Measurements from ENCODE around the gene CPNE5.
"Not testable (repeated sequence)": the region's sequence is repeated elsewhere in the genome, so short reads cannot be mapped to it uniquely, and the experiment has no call there.

The CPNE5 gene

DNA sequence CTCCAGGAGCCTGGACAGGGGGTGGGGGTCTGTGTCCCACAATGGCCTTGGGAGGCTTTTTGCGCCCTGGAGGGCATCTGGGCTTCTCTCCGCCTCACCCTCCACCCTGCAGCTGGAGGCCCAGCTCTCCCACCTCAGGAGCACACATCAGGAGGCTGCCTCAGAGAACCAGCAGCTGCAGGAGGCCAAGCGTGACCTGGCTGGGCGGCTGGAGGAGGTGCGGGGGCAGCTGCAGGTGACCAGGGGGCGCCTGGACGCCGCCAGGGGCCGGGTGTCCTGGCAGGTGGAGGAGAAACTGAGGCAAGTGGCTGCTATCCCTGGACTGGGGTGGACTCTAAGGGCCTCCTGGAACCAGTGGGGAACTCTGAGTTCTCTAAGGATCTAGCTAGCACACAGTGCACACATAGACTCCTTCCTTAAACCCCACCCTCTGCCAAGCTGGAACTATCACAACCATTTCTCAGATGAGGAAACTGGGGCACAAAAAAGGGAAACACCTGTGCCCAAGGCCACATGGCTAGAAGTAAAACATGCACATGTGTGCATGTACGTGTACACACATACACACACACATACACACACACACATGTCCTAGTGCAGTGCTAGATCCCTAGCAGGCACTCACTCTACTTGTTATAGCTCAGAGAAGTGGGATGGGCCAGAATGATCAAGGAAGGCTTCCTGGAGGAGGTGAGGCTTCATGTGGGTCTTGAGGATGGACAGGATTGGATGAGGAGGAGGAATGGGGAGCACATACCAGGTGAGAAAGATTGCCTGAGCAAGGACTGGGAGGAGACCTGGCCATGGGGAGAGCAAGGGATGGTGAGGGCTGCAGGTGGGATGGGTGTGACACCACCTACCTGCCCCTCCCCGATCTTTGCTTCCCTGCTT, 118.7 kb downstream of the CPNE5 start:
- DNase-seq = no peak

DNA sequence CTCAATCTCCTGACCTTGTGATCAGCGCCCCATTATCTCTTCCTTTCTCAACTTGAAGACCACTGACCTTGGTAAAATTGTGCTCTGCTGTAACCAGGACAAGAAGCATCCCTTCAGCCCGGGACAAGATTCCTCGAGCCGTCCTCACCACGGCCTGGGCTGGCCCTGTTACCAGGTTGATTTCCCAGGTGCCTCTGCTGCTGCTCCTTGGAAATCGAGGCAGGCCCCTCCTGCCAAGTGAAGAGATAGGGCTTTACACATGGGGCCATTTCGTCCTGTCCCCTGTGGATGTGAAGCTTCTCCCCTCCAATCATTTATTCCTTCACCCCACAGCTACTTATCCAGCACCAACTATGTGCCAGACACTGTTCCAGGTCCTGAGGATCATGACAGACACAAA, 120.1 kb downstream of the CPNE5 start:
- no peak for DNase-seq

DNA sequence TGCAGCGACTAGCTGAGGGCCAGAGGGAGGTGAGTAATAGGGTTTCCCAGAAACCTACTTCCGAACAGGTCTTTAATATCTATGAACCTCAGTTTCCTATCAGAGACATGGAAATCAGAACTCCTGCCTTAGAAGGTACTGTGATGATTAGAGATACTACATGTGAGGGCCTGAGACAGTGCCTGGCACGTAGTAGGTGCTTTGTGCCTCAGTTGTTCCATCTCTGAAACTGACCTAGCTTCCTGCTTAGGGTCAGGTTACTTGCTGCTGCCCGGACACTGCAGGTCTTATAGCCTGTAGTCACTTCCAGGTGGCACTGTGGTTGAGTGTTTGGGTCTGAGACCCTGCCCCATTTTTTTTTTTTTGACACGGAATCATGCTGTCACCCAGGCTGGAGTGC, 120.7 kb downstream of the CPNE5 start:
- DNase-seq = no peak

DNA sequence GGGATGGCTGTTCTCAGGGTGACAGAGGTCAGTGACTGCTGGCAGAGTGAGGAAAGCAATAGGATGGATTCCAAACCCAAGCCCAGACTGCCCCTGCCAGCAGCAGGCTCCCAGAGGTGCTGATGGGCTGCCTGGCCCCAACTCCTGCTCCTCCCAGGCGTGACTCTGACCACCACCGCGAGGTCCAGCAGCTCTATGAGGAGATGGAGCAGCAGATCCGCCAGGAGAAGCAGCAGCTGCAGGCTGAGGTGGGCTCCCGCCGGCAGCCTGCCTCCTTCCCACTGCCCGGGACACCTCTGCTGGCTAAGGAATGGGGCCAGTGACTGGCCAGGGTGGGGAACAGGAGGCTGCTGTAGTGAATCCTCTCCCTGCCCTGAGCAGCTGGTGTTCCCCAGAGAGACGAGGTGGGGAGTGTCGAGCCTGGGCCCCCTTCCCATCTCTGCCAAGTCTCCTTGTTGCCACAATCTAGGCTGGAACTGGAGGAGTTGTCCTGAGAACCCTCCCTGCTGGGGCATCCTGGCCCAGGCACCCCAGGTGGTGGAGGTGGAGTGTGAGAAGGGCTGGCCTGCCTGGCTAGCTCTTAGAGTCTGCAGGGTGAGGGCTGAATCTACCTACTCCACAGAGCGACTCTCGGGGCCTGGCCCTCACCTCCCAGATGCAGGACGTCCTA, 121.2 kb downstream of the CPNE5 start:
- DNase-seq = no peak

DNA sequence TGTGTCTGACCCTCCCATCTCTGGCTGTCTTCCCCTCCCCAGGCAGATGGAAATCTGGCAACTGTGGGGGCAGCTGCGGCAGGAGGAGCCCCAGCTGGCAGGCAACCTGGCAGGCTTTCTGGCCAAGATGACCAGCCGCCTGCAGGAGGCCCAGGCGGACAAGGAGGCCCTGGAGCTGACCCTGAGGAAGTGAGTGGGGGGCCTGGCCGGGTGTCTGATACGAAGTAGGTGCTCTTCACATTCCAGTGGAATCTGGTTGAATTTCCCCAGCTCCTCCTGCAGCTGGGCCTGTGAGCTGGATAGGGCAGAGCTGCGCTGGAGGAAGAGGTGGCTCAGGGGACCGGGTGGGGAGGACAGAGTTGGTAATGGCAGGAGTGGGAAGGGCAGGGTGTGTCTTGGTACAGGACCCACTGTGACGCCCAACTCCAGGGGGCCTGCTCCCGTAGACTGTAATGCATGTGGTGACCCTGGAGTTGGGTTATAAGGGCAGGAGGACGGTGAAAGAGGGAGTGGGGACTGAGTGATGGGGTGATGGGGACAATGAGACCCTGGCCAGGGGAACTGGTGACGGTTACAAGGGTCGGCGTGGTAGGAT, 121.9 kb downstream of the CPNE5 start:
- DNase-seq = no peak

DNA sequence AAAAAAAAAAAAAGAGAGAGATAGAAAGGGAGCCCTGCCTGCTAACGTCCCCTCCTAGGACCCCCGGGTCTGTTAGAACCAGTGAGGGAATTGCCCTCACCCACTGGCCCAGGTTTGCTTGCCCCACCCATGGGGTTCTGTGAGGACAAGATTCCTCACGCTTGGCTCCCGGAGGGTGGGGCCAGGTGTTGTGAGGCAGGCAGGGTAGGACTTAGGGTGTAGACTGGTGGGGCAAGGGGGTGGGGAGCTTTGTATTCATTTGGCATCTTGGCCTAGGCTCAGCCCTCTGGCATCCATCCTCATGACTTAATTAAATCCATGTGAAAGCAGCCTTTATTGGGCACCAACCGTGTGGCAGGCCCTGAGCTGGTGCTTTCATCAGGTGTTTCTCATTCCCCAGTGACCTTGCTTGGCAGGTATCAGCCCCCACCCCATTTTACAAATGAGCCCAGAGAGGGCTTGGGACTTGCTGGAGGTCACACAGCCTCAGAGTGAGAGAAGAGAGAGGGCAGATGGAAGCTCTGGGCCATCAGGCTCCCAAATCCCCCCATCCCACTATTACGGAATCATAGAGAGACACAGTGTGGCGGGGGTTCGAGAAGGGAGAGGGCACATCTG, 122.7 kb downstream of the CPNE5 start:
- DNase-seq = no peak

DNA sequence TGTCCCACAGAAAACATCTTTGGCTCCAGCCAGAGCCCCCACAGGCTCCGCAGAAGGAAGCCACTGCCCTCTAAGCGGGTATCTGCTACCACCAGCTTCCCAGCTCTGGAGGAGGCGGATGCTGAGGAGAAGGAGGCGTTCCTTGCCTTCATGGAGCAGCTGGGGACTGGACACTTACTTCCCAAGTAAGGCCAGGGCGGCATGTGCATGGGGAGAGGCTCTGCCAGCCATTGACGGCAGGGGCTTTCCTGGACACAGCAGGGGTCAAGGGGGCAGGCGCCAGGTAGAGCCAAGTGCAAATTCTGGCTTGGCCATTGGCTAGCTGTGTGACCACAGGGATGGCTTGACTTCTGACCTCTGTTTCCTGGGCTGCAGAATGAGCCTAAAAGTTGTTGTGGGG, 123.8 kb downstream of the CPNE5 start:
- DNase-seq = no peak

DNA sequence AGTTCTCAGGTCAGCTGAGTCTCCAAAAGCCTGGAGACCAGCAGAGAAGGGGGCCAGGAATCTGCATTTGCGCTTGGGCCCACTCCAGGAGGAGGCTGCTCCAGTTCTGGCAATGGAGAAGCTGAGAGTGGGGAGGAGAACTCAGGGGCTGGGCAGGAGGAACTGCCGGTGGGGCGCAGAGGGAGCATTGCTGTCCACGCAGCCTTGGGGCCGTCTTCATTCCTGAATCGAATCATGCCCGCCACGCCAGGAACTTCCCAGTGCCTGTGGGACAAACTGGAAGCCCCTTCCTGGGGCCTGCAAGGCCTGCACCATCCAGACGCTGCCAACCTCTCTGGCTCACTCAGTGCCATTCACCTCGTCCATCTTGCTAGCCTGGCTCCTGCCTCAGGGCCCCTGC, 124.7 kb downstream of the CPNE5 start:
- no peak for DNase-seq

DNA sequence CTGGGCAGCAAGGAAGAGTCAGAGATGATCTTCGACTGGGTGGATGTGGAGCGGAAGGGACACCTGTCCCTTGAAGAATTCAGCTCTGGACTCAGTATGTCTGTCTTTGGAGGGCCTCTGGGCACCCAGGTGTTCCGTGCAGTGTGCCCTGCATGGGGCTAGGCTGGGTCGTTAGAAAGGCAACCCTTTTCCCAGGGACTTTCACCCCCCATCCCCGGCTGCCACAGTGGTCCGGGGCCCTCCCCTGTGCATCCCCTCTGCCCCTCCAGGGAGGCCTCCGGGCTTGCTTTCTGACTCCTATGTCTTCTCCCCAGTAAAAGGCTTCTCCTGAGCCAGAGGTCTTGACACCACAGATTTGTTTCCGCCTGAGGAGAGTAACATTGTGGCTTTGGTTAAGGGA, 125.4 kb downstream of the CPNE5 start:
- DNase-seq = no peak

DNA sequence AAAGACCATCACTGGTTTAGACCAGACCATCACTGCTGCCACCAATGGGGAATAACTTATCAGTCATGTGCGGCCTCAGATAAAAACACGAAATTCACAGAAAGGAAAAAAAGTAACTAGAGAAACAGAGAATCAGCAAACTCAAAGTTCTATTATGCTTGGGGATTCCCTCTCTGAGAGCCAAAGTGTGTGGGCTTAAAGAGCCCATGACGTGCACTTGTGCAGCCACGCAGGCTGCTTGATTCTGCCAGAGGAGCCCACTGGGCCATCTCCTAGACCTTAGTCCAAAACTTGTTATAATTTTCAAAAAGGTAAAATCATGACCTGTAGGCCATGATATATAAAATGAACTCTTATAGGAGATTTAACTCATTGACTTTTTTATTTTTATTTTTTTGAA, 126.4 kb downstream of the CPNE5 start:
- no peak for DNase-seq

DNA sequence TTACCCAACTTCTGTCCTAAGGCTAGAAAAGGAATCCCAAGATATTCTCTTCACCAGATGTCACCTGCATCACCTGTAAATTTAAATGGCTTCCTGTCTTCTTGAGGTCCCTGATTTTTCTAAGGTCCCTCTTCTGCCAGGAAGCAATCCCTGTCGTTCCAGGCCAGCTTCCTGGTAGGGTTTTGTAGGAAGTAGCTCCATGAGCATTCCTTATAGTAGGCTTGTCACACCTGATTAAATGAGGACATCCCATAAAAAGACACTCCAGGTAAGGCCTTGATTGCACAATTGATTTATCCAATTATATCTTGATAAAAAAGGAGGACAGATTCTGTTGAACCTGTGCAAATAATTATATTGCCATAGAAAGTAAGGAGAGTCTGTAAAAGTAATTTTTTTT, 132.9 kb downstream of the CPNE5 start:
- DNase-seq = no peak

DNA sequence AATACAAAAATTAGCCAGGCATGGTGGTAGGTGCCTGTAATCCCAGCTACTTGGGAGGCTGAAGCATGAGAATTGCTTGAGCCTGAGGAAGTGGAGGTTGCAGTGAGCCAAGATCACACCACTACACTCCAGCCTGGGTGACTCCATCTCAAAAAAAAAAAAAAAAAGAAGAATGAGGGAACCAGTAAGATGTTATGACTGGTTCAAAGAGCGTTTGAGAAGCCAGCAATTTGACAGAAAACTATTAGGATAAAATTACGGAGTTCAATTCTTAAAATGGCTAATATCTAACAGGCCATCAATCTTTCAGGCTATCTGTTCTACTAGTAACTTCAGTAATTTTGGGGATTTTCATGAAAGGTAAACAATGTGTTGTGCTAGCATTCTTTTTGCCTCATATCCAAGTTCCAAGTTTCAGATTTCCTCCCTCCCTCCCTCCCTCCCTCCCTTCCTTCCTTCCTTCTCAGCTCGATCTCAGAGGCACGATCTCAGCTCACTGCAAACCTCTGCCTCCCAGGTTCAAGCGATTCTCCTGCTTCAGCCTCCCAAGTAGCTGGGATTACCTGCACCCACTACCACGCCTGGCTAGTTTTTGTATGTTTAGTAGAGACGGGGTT, 134.2 kb downstream of the CPNE5 start:
- not testable (repeated sequence) for DNase-seq

DNA sequence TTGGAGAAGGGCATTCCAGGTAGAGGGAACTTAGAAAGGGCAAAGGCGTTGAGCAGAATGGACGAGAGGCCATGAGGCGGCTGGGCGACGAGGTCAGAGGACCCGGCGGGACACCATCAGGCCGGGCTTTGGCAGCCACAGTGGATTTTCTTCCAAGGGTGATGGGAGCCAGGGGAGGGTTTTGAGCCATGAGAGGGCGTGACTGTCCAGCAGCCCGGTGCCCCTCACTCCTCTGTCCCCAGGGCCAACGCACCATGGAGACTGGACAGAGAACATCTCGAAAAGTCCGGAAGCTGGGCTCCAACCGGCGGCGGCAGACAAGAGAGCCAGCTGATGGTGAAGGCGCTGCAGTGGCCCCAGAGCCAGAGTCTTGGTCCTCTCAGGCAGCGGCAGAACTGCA, 135.3 kb downstream of the CPNE5 start:
- no peak for DNase-seq

DNA sequence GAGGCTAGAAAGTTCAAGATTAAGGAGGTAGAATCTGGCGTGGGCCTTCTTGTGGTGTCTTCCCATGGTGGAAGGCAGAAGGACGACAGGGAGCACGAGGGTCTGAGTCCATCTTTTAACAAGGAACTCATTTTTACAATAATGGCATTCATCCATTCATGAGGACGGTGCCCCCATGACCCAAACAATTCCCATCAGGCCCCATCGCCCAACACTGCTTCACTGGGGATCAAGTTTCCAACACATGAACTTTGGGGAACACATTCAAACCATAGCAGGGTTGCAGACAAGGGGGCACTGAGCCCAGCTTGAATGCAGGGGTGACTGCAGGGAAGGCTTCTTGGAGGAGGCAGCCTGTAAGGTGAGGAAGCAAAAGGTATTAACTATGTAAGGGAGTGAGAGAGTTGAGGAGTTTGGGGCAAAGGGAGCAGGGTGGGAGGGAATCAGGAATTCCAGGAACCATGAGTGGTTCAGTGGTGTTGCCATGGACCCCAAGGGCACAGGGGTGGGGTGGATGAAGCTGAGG, 136.1 kb downstream of the CPNE5 start:
- DNase-seq = no peak

DNA sequence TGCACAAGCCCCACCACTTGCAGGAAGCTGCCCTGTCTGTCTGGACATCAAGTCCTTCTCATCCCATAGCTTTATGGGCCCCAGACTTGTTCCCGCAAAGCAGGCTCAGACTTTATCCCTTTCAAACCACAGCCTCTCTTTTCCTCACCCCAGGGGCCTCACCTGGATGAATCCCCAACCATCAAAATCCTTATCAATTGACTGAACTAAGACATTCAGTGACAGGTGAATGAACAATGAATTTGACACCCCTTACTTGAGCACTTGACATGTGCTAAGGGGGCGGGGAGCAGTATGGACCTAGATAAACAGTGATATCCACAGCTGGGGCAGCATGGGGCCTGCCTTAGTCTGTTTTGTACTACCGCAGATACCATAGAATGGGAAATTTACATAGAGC, 136.6 kb downstream of the CPNE5 start:
- DNase-seq = no peak

DNA sequence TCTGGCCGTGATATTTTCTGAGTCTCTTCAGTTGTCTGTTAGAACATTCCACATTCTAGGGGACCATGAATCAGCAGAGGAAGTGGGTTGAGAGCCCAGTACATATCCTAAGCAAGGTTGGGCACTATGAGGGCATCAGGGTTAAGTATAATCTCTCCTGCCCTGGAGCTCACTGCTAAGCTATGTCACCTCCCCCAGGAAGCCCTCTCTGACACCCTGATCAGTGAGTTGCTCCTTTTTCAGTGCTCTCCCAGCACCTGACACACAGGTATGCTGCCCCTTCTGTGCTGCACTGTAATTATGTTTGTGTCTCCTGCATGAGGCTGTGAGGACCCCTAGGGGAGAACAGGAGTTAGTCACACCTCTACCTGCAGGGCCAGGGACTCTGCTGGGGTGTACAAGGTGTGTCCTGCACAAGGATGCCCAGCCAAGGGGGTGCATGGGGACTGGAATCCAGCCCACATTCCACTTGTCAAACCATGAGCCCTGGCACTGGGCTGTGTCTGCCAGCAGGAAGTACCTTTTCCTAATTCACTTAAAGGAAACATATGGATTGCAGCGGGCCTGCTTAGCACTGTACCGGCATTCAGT, 137.7 kb downstream of the CPNE5 start:
- no peak for DNase-seq

DNA sequence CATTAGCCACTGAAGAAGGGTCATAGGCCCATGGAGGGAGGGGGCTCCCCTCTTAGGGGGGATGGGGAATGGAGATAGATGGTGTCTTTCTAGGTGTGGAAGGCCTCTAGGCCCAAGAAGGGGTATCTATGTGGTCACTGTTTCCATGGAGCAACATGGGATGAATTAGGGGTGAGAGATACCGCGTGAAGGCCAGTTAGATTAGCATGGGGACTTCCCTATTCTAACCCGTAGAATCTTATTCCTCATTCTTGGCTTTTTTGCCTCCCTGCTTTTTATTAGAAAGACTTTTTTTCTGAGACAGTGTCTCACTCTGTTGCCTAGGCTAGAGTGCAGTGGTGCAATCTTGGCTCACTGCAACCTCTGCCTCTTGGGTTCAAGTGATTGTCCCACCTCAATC, 138.4 kb downstream of the CPNE5 start:
- DNase-seq = no peak

DNA sequence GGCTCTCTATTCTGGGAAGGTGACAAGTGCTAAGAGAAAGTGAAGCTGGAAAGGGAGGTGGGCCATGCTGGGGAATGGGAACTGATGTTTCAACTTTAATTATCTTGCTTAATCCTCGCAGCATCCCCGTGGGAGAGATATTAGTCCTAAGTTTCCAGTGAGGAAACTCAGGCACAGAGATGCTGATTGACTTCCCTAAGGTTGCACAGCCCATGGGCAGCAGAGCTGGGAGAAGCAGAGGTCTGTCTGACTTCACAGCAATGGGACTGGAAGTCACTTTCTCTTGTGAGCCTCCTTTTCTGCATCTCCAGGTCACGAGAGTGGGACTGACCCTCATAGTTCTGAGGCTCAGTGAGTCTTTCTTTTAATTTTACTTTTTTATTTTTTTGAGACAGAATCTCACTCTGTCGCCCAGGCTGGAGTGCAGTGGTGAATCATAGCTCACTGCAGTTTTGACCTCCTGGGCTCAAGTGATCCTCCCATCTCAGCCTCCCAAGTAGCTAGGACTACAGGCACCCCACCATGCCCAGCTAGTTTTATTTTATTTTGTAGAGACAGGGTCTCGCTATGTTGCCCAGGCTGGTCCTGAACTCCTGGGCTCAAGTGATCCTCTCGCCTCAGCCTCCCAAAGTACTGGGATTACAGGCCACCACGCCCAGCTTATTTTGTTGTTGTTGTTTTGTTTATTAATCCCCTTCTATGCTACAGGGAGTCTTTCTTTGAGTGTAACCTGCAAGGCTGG, 139.0 kb downstream of the CPNE5 start:
- DNase-seq = no peak

DNA sequence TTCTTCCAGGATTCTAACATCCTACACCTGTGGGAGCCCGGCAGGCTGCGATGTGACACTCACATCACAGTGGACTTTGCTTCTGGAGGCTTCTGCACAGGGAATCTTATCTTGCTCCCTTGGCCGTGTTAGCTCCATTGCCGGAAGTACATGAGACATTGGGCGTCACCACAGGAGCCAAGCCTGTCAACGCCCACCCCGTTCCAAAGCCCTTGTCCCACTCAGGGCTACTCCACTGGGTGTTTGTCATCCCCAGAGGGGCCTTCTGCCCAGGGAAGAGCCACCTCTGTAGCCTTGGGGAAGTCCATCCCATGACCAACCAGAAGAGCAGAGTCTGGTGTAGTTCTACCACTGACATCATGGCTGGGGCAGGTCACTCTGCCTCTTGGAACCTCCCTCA, 139.9 kb downstream of the CPNE5 start:
- DNase-seq = no peak

DNA sequence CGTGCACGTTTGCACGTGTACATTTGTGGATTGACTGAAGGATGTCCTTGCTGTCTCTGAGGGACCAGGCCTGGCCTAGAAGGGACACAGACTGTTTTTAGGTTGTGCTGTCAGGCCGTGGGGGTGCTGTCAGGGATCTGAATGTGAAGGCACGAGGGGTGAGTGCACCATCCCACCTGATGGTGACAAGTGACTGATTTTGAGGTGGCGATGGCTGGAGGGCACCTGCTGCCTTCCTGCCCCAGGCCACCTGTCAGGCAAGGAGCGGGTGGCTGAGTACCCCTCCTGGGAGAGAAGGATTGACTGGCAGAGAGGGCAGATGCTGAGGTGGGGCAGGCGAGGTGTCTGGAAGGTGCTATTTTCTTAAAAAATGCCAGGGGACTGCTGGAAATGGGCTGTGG, 140.4 kb downstream of the CPNE5 start:
- no peak for DNase-seq

DNA sequence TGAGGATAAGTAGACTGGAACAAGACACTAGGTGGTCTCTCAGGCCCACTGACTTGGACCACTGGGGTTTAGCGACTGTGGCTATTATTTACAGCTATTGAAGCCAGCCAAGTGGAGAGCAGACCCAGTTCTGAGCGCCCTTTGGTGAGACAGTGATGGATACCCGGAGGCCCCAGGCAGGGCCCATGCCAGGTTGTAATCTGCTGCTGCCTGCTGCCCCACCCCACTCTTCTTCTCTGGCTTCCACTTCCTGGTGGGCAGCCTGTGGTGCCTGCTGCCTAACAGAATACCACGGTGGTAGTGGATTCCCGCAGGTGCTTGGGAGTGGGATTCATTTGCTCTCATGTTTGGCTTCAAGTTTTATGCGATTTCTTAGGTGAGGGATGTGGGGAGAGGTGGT, 141.0 kb downstream of the CPNE5 start:
- DNase-seq = no peak

DNA sequence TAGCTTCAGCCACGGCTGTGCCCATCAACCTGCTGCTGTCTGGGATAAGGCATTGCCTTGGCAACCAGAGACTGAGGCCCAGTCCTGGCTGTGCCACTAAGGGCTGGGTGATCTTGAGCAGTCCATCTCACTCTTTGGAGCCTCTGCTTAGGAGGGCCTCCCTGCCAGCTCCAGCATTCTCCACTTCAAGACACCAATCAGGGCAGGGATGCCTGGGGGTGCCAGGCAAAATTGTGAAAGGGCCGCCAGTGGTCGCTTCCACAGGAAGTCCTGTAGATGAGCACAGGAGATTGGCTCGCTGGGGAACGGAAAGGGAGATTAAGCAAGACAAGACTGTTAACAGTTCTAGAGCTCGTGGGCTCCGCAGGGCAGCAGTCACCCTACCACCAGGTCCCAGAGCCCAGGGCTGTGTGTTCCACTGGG, 141.8 kb downstream of the CPNE5 start, which contains the start of gene RAB44:
RAB44 (plus strand) TSS at position 346 of the 423 bp plus-strand sequence. CDS start 6,410 bp downstream, outside the sequence.
- no peak for DNase-seq

All from NCI-H2227 treated with DMSO at 0.1 percent for 48 hours (cell line).